Caki2 (cell line): ENCODE results near the gene BBLN. TPM values are rescaled to one million over a fixed set of nuclear protein-coding genes. Genes with fewer than 3 reads are reported as not detected.
"Not testable (repeated sequence)": the region's sequence is repeated elsewhere in the genome, so short reads cannot be mapped to it uniquely, and the experiment has no call there.

Experiments
- DNase-seq: peaks from one replicate; pipeline ENCODE4 v3.0.0-alpha.2; 2015; ENCODE audit warnings: low read depth
- in situ Hi-C: cut with HindIII; loops from 2 replicates; pipeline ENCODE4 v1.10.0; 2016; ENCODE audit warnings: low sequenced_read_pairs, low pct_unique_long_range_greater_than_20kb, mixed read lengths
- total RNA-seq: library from RNA; depleted of rRNA; stranded (reverse); fragments of >200 nt; shearing (Covaris generic); gene quantifications from 2 replicates; pipeline ENCODE4 v1.2.3, GENCODE V29; 2014; ENCODE audit warnings: low replicate concordance; rRNA removed

BBLN gene
- total RNA-seq = 172 and 199 TPM in 2 replicates

GRCh38 chr9:128159784-128160602 is at the start of gene BBLN:
BBLN (plus strand) TSS chr9:128160265; CDS start chr9:128160408, 143 bp downstream.
- DNase-seq = peak; percentile 93
- in situ Hi-C loops = no loop called here

- in situ Hi-C loops, DNase-seq: not testable (repeated sequence)
Measured at GRCh38 chr9:128111726-128112125, 48.3 kb upstream of the BBLN start.

- DNase-seq = no peak
- in situ Hi-C loops = no loop called here
Measured at GRCh38 chr9:128113526-128114325, 46.3 kb upstream of the BBLN start.

- in situ Hi-C loops = no loop called here
- no peak for DNase-seq
Measured at GRCh38 chr9:128114326-128115186, 45.5 kb upstream of the BBLN start.

GRCh38 chr9:128115187-128116103 is 44.6 kb upstream of the BBLN start:
- in situ Hi-C loops = no loop called here
- DNase-seq = no peak

- DNase-seq = no peak
- in situ Hi-C loops = no loop called here
Measured at GRCh38 chr9:128116104-128117083, 43.7 kb upstream of the BBLN start.

GRCh38 chr9:128117613-128118471 is 42.2 kb upstream of the BBLN start:
- peak; percentile 72 for DNase-seq
- in situ Hi-C loops = no loop called here

GRCh38 chr9:128118472-128118857 is 41.6 kb upstream of the BBLN start:
- no peak for DNase-seq
- in situ Hi-C loops = no loop called here

- DNase-seq = no peak
- in situ Hi-C loops = no loop called here
Measured at GRCh38 chr9:128118971-128119665, 40.9 kb upstream of the BBLN start.

GRCh38 chr9:128120061-128120740 is 39.9 kb upstream of the BBLN start:
- in situ Hi-C loops = no loop called here
- no peak for DNase-seq

GRCh38 chr9:128120741-128121465 is 39.2 kb upstream of the BBLN start:
- in situ Hi-C loops = no loop called here
- no peak for DNase-seq

GRCh38 chr9:128121466-128121810 is 38.6 kb upstream of the BBLN start:
- DNase-seq = no peak
- in situ Hi-C loops = no loop called here

- in situ Hi-C loops = no loop called here
- no peak for DNase-seq
Measured at GRCh38 chr9:128121924-128122808, 37.9 kb upstream of the BBLN start.
